Trophoblast cell (in vitro differentiated cells and primary cell): ENCODE data around the gene RNF157.
A peak's percentile ranks its signal among the peaks of the same experiment; 100 is the strongest.

ENCODE experiments used
- DNase-seq, 2 donors: peaks; one replicate each; pipeline ENCODE4 v3.0.0-alpha.2; 2016
- H2AFZ ChIP-seq: 2 replicates; pipeline ENCODE4 v1.6.1; 2013; ENCODE audit warnings: low read length, moderate library complexity, mild to moderate bottlenecking; ENCODE audit not compliant: insufficient read depth, poor library complexity
- H2AK5ac ChIP-seq: 2 replicates; pipeline ENCODE4 v1.6.1; 2013; ENCODE audit warnings: mild to moderate bottlenecking, low read length
- H2BK120ac ChIP-seq: 2 replicates; pipeline ENCODE4 v1.6.1; 2013; ENCODE audit warnings: low read length, mild to moderate bottlenecking, moderate library complexity; ENCODE audit not compliant: insufficient read depth, poor library complexity
- H2BK12ac ChIP-seq: 2 replicates; pipeline ENCODE4 v1.6.1; 2013; ENCODE audit warnings: mild to moderate bottlenecking, low read length, moderate library complexity
- H2BK5ac ChIP-seq: 2 replicates; pipeline ENCODE4 v1.6.1; 2013; ENCODE audit warnings: low read length, low read depth, moderate library complexity, mild to moderate bottlenecking; ENCODE audit not compliant: poor library complexity
- H3K14ac ChIP-seq: 2 replicates; pipeline ENCODE4 v1.6.1; 2013; ENCODE audit warnings: mild to moderate bottlenecking, low read length
- H3K18ac ChIP-seq: 2 replicates; pipeline ENCODE4 v1.6.1; 2013; ENCODE audit warnings: mild to moderate bottlenecking, low read length
- H3K23ac ChIP-seq: 2 replicates; pipeline ENCODE4 v1.6.1; 2013; ENCODE audit warnings: low read length
- H3K27ac ChIP-seq: 2 replicates; pipeline ENCODE4 v1.5.1; 2013; ENCODE audit warnings: low read depth, mild to moderate bottlenecking, inconsistent platforms, low read length, moderate library complexity
- H3K27me3 ChIP-seq: 2 replicates; pipeline ENCODE4 v1.6.1; 2013; ENCODE audit warnings: inconsistent platforms, mild to moderate bottlenecking, low read length, moderate library complexity; ENCODE audit not compliant: insufficient read depth
- H3K36me3 ChIP-seq, 2 experiments: 1 replicate in 1 of 2; 2 replicates in 1 of 2; pipeline ENCODE4 v1.6.1; 2013; ENCODE audit warnings: low read length in 2 of 2, mild to moderate bottlenecking in 2 of 2, moderate library complexity in 1 of 2; ENCODE audit not compliant: insufficient read depth in 2 of 2, control insufficient read depth in 1 of 2
- H3K4ac ChIP-seq: 2 replicates; pipeline ENCODE4 v1.6.1; 2013; ENCODE audit warnings: low read depth, mild to moderate bottlenecking, low read length, moderate library complexity
- H3K4me1 ChIP-seq, 2 experiments: 1 replicate in 1 of 2; 2 replicates in 1 of 2; pipeline ENCODE4 v1.6.1; 2013; ENCODE audit warnings: low read length in 2 of 2, mild to moderate bottlenecking in 2 of 2, moderate library complexity in 1 of 2; ENCODE audit not compliant: insufficient read depth in 2 of 2, control insufficient read depth in 1 of 2
- H3K4me2 ChIP-seq: 2 replicates; pipeline ENCODE4 v1.6.1; 2013; ENCODE audit warnings: inconsistent platforms, mild to moderate bottlenecking, low read length, moderate library complexity
- H3K4me3 ChIP-seq: 2 replicates; pipeline ENCODE4 v1.5.1; 2013; ENCODE audit warnings: mild to moderate bottlenecking, low read depth, low read length, inconsistent platforms
- H3K79me1 ChIP-seq: one replicate; pipeline ENCODE4 v1.6.1; 2013; ENCODE audit warnings: low read length
- H3K79me2 ChIP-seq: 2 replicates; pipeline ENCODE4 v1.6.1; 2013; ENCODE audit warnings: low read length, mild to moderate bottlenecking; ENCODE audit not compliant: control insufficient read depth, insufficient read depth, poor library complexity
- H3K9ac ChIP-seq: 2 replicates; pipeline ENCODE4 v1.6.1; 2013; ENCODE audit warnings: mild to moderate bottlenecking, low read length
- H3K9me3 ChIP-seq: 2 replicates; pipeline ENCODE4 v1.6.1; 2013; ENCODE audit warnings: low read depth, mild to moderate bottlenecking, control low read depth, inconsistent platforms, low read length; ENCODE audit not compliant: insufficient read depth
- H4K12ac ChIP-seq: 2 replicates; pipeline ENCODE4 v1.6.1; 2013; ENCODE audit warnings: low read depth, mild to moderate bottlenecking, low read length, moderate library complexity
- H4K8ac ChIP-seq: 2 replicates; pipeline ENCODE4 v1.6.1; 2013; ENCODE audit warnings: low read depth, mild to moderate bottlenecking, low read length, moderate library complexity
- H4K91ac ChIP-seq: one replicate; pipeline ENCODE4 v1.6.1; 2013; ENCODE audit warnings: low read depth, mild to moderate bottlenecking, low read length, moderate library complexity
- WGBS: extraction: QIAGEN DNeasy Blood & Tissue Kit; methylation state at CpG from one replicate; pipeline ENCODE4 v1.1.7; 2013; ENCODE audit warnings: missing lambda C conversion rate; ENCODE audit not compliant: insufficient read length, insufficient coverage; ENCODE audit errors: extremely low coverage; 5-methylcytosine and 5-hydroxymethylcytosine counted together

The RNF157 gene

DNA sequence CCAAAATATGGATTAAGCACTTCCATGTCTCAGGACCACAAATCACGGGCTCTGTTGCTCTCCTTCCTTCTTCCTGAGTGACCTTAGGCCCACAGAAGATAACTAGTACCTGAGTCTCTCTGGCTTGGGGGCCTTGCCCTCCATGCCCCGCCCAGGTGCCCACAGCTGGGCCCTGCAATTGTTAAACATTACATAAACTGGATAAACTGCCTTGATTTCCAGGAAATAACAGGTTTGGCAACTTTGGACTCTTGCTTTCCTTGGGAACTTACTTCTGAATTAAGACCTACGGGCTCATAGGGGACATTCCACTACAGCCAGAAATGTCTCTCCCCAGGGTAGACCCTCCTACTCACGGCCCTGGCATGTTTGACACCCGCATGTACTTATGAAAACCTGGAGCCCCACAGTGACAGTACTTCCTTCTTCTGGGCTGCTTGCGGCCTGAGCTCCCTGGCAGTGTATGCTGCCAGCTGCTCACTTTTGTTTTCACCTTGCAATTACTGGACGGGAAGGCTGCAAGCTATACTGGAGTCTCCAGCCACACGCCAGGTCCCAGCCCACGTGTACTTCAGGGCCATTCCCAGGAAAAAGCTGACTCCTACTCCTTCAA lies 22.5 kb upstream of the RNF157 start:
- H3K9ac ChIP-seq = no peak overlapping the region
- H3K4me3 ChIP-seq = no peak overlapping the region
- no peak overlapping the region for H3K14ac ChIP-seq
- no peak overlapping the region for H2BK12ac ChIP-seq
- H2BK120ac ChIP-seq = no peak overlapping the region
- no peak overlapping the region for H2AFZ ChIP-seq
- H3K23ac ChIP-seq = no peak overlapping the region
- no peak overlapping the region for H2AK5ac ChIP-seq
- peaks cover 0 to 3% of the 10 kb centered on the region in 2 experiments for H3K36me3 ChIP-seq
- H3K79me2 ChIP-seq = peaks cover 6% of the 10 kb centered on the region
- no peak overlapping the region for H4K8ac ChIP-seq
- WGBS = no CpG with 5 or more reads among the region's 9 CpGs
- H3K79me1 ChIP-seq = peaks cover 33% of the 10 kb centered on the region
- peak overlapping the region; percentile 3 for H4K91ac ChIP-seq
- H3K27ac ChIP-seq = peak overlapping the region; percentile 27
- peaks cover 32 to 34% of the 10 kb centered on the region in 2 experiments for H3K4me1 ChIP-seq
- no peaks in the 10 kb centered on the region for H3K27me3 ChIP-seq
- no peaks in the 10 kb centered on the region for H3K9me3 ChIP-seq
- peak overlapping the region; percentile 28 for H3K4me2 ChIP-seq
- peak; percentile 98 to 100 for DNase-seq
- no peak overlapping the region for H3K18ac ChIP-seq
- H3K4ac ChIP-seq = no peak overlapping the region
- H4K12ac ChIP-seq = no peak overlapping the region
- H2BK5ac ChIP-seq = no peak overlapping the region

DNA sequence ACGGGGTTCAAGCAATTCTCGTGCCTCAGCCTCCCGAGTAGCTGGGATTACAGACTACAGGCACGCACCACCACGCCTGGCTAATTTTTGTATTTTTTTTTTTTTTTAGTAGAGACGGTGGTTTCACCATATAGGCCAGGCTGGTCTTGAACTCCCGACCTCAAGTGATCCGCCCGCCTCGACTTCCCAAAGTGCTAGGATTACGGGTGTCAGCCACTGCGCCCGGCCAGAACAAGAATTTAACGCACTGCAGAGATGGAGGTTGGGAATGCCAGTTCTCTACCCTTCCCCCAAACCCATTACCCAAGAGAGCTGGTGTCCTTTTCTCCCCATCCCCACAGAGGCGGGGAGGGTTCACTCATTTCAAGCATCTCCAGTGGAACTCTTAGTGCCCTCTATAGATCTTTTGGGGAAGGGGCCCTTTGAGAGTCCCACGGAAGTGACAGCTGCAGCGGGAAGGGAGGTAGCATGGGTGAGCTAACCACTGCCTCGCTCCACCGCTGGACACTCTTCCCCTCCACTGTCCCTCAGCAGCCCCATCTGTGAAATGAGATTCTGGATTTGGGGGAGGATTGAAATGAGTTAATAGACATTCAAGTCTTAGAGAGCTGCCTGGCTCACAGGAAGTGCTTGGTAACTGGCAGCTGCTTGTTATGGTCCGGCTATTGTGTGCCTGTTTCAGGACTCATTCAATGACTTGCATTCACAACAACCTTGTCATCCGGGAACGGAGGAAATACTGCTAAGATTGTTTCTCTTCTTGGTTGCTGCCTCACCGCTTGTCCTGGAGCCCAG lies 21.3 kb upstream of the RNF157 start:
- peak overlapping the region; percentile 54 for H3K18ac ChIP-seq
- H3K4me3 ChIP-seq = no peak overlapping the region
- no peak overlapping the region for H3K9ac ChIP-seq
- peak overlapping the region; percentile 26 for H2BK5ac ChIP-seq
- H2BK12ac ChIP-seq = peak overlapping the region; percentile 92
- H3K4ac ChIP-seq = no peak overlapping the region
- peak; percentile 66 to 72 for DNase-seq
- H3K36me3 ChIP-seq = no peaks in the 10 kb centered on the region
- H3K4me2 ChIP-seq = no peak overlapping the region
- H3K27me3 ChIP-seq = no peaks in the 10 kb centered on the region
- H4K12ac ChIP-seq = no peak overlapping the region
- H3K9me3 ChIP-seq = no peaks in the 10 kb centered on the region
- H3K79me2 ChIP-seq = peaks cover 6% of the 10 kb centered on the region
- peak overlapping the region; percentile 16 for H4K8ac ChIP-seq
- peaks cover 20 to 24% of the 10 kb centered on the region in 2 experiments for H3K4me1 ChIP-seq
- peak overlapping the region; percentile 50 for H4K91ac ChIP-seq
- H3K79me1 ChIP-seq = peaks cover 24% of the 10 kb centered on the region
- peak overlapping the region; percentile 73 for H3K14ac ChIP-seq
- WGBS = no CpG with 5 or more reads among the region's 23 CpGs
- peak overlapping the region; percentile 17 for H2AFZ ChIP-seq
- H3K23ac ChIP-seq = no peak overlapping the region
- H2BK120ac ChIP-seq = peak overlapping the region; percentile 14
- peak overlapping the region; percentile 26 for H2AK5ac ChIP-seq
- H3K27ac ChIP-seq = no peak overlapping the region

DNA sequence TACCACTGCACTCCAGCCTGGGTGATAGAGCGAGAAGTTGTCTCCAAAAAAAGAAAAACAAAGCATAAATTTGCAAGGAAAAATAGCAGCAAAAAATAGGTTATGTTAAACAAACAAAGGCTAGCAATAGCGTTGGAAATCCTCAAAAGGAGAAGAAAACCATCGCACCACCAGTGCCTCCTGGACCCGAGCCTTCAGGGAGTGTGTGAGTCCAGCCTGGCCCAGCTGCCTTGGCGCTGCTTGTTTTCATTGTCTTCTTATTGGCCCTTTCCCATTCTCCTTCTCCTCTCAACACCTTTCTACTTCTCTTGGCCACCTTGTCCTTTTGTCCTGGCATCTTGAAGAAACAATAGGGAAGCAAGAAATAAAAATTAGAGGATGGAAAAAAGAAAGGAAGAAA lies 20.4 kb upstream of the RNF157 start:
- no peaks in the 10 kb centered on the region for H3K9me3 ChIP-seq
- no peak overlapping the region for H3K4me2 ChIP-seq
- H2BK5ac ChIP-seq = no peak overlapping the region
- no peak overlapping the region for H3K23ac ChIP-seq
- WGBS = no CpG with 5 or more reads among the region's 5 CpGs
- peaks cover 18 to 24% of the 10 kb centered on the region in 2 experiments for H3K4me1 ChIP-seq
- H3K4ac ChIP-seq = no peak overlapping the region
- no peak overlapping the region for H2BK120ac ChIP-seq
- H3K14ac ChIP-seq = no peak overlapping the region
- no peak overlapping the region for H3K27ac ChIP-seq
- no peak overlapping the region for H3K4me3 ChIP-seq
- no peak overlapping the region for H3K18ac ChIP-seq
- peaks cover 2% of the 10 kb centered on the region for H3K79me2 ChIP-seq
- DNase-seq = no peak
- H2AK5ac ChIP-seq = no peak overlapping the region
- H3K9ac ChIP-seq = no peak overlapping the region
- no peaks in the 10 kb centered on the region for H3K36me3 ChIP-seq
- no peaks in the 10 kb centered on the region for H3K27me3 ChIP-seq
- H4K91ac ChIP-seq = no peak overlapping the region
- no peak overlapping the region for H4K8ac ChIP-seq
- H2BK12ac ChIP-seq = no peak overlapping the region
- no peak overlapping the region for H4K12ac ChIP-seq
- peaks cover 14% of the 10 kb centered on the region for H3K79me1 ChIP-seq
- H2AFZ ChIP-seq = no peak overlapping the region

DNA sequence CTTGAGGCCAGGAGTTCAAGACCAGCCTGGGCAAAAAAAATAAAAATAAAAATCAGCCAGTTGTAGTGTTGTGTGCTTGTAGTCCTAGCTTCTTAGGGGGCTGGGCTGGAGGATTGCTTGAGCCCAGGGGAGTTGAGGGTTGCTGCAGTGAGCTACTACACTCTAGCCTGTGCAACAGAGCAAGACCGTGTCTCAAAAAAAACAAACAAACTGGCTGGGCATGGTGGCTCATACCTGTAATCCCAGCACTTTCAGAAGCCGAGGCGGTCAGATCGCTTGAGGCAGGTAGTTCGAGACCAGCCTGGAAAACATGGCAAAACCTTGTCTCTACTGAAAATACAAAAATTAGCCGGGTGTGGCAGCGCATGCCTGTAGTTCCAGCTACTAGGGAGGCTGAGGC lies 19.9 kb upstream of the RNF157 start:
- Histone ChIP-seq H3K23ac (no peak overlapping the region), H3K27ac (no peak overlapping the region), H3K36me3 (no peaks in the 10 kb centered on the region), H4K91ac (peak overlapping the region; percentile 28), H3K27me3 (no peaks in the 10 kb centered on the region), H3K4me2 (no peak overlapping the region), H3K9me3 (no peaks in the 10 kb centered on the region), H2AFZ (no peak overlapping the region), H4K8ac (no peak overlapping the region), H3K18ac (no peak overlapping the region), H2BK12ac (peak overlapping the region; percentile 34), H3K4me1 (peaks cover 18 to 24% of the 10 kb centered on the region in 2 experiments), H3K79me2 (no peaks in the 10 kb centered on the region), H3K9ac (no peak overlapping the region), H2BK120ac (peak overlapping the region; percentile 6), H4K12ac (no peak overlapping the region), H2AK5ac (no peak overlapping the region), H3K4ac (no peak overlapping the region), H3K14ac (no peak overlapping the region), H3K79me1 (peaks cover 13% of the 10 kb centered on the region), H2BK5ac (no peak overlapping the region), H3K4me3 (no peak overlapping the region)
- no peak for DNase-seq
- WGBS = no CpG with 5 or more reads among the region's 7 CpGs
